Kidney (tissue), 14 donors: Measurements from ENCODE around the gene ELMOD3. TPM values are rescaled to one million over a fixed set of nuclear protein-coding genes. Genes with fewer than 3 reads are reported as not detected.

Experiments used
- DNase-seq, 5 donors: peaks; one replicate each; pipeline ENCODE4 v3.0.0-alpha.2; 2013 to 2020
- FAIRE-seq: peaks from 2 replicates; lab custom pipeline; 2012; peaks lifted over from hg19 to GRCh38; lab: Jason Lieb, UNC
- H3K27ac ChIP-seq, 2 donors: one replicate each; pipeline ENCODE4 v1.7.0; 2013; ENCODE audit warnings: low read depth in 2 of 2, low read length in 2 of 2, inconsistent platforms in 1 of 2
- H3K27me3 ChIP-seq: one replicate; pipeline ENCODE4 v1.7.1; 2013; ENCODE audit warnings: low read length, inconsistent platforms; ENCODE audit not compliant: control insufficient read depth, insufficient read depth
- H3K36me3 ChIP-seq, 3 donors: one replicate each; pipeline versions ENCODE4 v1.7.0 to v1.7.1; 2013; ENCODE audit warnings: low read length in 3 of 3, control low read depth in 1 of 3, inconsistent platforms in 1 of 3; ENCODE audit not compliant: insufficient read depth in 3 of 3, control insufficient read depth in 2 of 3
- H3K4me1 ChIP-seq, 3 donors: one replicate each; pipeline versions ENCODE4 v1.7.0 to v1.7.1; 2013; ENCODE audit warnings: low read length in 3 of 3, inconsistent platforms in 1 of 3, low read depth in 1 of 3; ENCODE audit not compliant: control insufficient read depth in 2 of 3, insufficient read depth in 2 of 3
- H3K4me3 ChIP-seq, 3 donors: one replicate each; pipeline versions ENCODE4 v1.7.0 to v1.8.1; 2013; ENCODE audit warnings: low read length in 3 of 3, control low read depth in 1 of 3, inconsistent platforms in 1 of 3
- H3K9ac ChIP-seq, 3 donors: one replicate each; pipeline versions ENCODE4 v1.7.0 to v1.7.1; 2013; ENCODE audit warnings: low read length in 3 of 3, control low read depth in 1 of 3, inconsistent platforms in 1 of 3
- H3K9me3 ChIP-seq, 3 donors: one replicate each; pipeline versions ENCODE4 v1.7.0 to v1.7.1; 2013; ENCODE audit warnings: low read length in 3 of 3, control low read depth in 1 of 3, inconsistent platforms in 1 of 3; ENCODE audit not compliant: control insufficient read depth in 2 of 3, insufficient read depth in 1 of 3
- CTCF ChIP-seq: IDR thresholded peaks from 3 replicates; pipeline ENCODE4 v1.5.1; 2012; ENCODE audit warnings: mild to moderate bottlenecking, moderate library complexity, borderline replicate concordance; ENCODE audit not compliant: insufficient read depth; ENCODE audit errors: extremely low read depth
- intact Hi-C: fragments of 100-400 bp; cut with DNase I; formaldehyde crosslinking; loops from one replicate; pipeline ENCODE4 v1.11.1; 2022
- polyA plus RNA-seq: library from polyadenylated mRNA; stranded (reverse); fragments of 350-450 nt; fragmentation: Illumina TruSeq; extraction: RNeasy Lipid Tissue Mini Kit (QIAGEN cat#74804); gene quantifications from one replicate; pipeline ENCODE4 v1.2.3, GENCODE V29; 2014; ENCODE audit warnings: low read depth, low replicate concordance; ENCODE audit not compliant: insufficient read depth
- total RNA-seq: library from RNA; stranded (reverse); fragmentation: NEBNext Ultra II Directional; extraction: Animal tissue kit (Norgen Biotek cat#: 25700); gene quantifications from one replicate; pipeline ENCODE4 v1.2.1, GENCODE V29; 2021
- donor health status: control.
- donor health status: control.
- donor health status: control.
- donor health status: control.
- donor health status: control.
- donor health status: DM: yes; HTN: yes; CAD: no.
- donor health status: Normal renal cell carcinoma (clear cell type).

ELMOD3 gene
- total and polyA plus RNA-seq, 2 donors from 2014 or later = 15.3 to 17.0 TPM

- Histone ChIP-seq H3K27ac (peak overlapping the region; percentile 95 to 99), H3K27me3 (no peaks in the 10 kb centered on the region), H3K4me1 (peaks cover 7 to 23% (median 14%) of the 10 kb centered on the region in 3 donors), H3K36me3 (peaks cover 17 to 35% (median 24%) of the 10 kb centered on the region in 3 donors), H3K9ac (peak overlapping the region in 1 of 3 donors; percentile 81), H3K4me3 (peak overlapping the region; percentile 81 to 99 (median 99)), H3K9me3 (no peaks in the 10 kb centered on the region)
- intact Hi-C loops = no loop called here
- TF ChIP-seq CTCF = no peak
- DNase-seq (peak in 1 of 5 donors; percentile 2), FAIRE-seq (no peak)
These were observed 29.1 kb upstream of the ELMOD3 start for GRCh38 chr2:85325466-85325811.

GRCh38 chr2:85326406-85327159, 28.0 kb upstream of the ELMOD3 start:
- peak overlapping the region; percentile 95 to 99 for H3K27ac ChIP-seq
- FAIRE-seq (no peak), DNase-seq (peak in 2 of 5 donors; percentile 21 to 51)
- peaks cover 7 to 23% (median 14%) of the 10 kb centered on the region in 3 donors for H3K4me1 ChIP-seq
- intact Hi-C loops = no loop called here
- H3K4me3 ChIP-seq = peak overlapping the region; percentile 81 to 99 (median 99)
- peak overlapping the region; percentile 68 to 99 (median 81) for H3K9ac ChIP-seq
- H3K9me3 ChIP-seq = no peaks in the 10 kb centered on the region
- H3K36me3 ChIP-seq = peaks cover 11 to 23% (median 15%) of the 10 kb centered on the region in 3 donors
- no peaks in the 10 kb centered on the region for H3K27me3 ChIP-seq
- no peak for TF ChIP-seq CTCF

- peak overlapping the region; percentile 81 to 100 (median 99) for H3K9ac ChIP-seq
- H3K36me3 ChIP-seq = peaks cover 11 to 16% (median 13%) of the 10 kb centered on the region in 3 donors
- no peak for TF ChIP-seq CTCF
- H3K27me3 ChIP-seq = no peaks in the 10 kb centered on the region
- intact Hi-C loops = no loop called here
- DNase-seq = peak in 4 of 5 donors; percentile 58 to 85 (median 68)
- H3K4me1 ChIP-seq = peaks cover 7 to 23% (median 14%) of the 10 kb centered on the region in 3 donors
- peak overlapping the region; percentile 95 to 99 for H3K27ac ChIP-seq
- FAIRE-seq = no peak
- no peaks in the 10 kb centered on the region for H3K9me3 ChIP-seq
- peak overlapping the region; percentile 81 to 99 (median 99) for H3K4me3 ChIP-seq
These were observed 27.3 kb upstream of the ELMOD3 start for GRCh38 chr2:85327160-85327821.
